ENCODE measurements around the gene OCA2. TPM values are rescaled to one million over a fixed set of nuclear protein-coding genes. Genes with fewer than 3 reads are reported as not detected.

Gene OCA2
- total and polyA plus RNA-seq, 4 donors: 2.6 to 7.5 (median 3.2) TPM

Other genes starting within 250 kb of the OCA2 start
- gene HERC2, start 222.9 kb upstream of the OCA2 start, total RNA-seq: 10 to 100 TPM; 62.9 to 74.1 TPM
- 10 to 100 TPM; 83.0 to 96.2 TPM for gene HERC2, start 222.9 kb upstream of the OCA2 start, polyA plus RNA-seq (ENCODE audit: insufficient read length in 2 of 2)